Psoas muscle (tissue), 8 donors: ENCODE data around the gene SIRT5. TPM values are rescaled to one million over a fixed set of nuclear protein-coding genes. Genes with fewer than 3 reads are reported as not detected.
A peak's percentile ranks its signal among the peaks of the same experiment; 100 is the strongest.

Experiments
- ATAC-seq, 4 donors: fragments of 200-7000 bp; cut with Tn5 transposase; one replicate each; pipeline ENCODE4 v1.9.1; 2020; ENCODE audit warnings: moderate library complexity in 3 of 4, mild to moderate bottlenecking in 2 of 4
- DNase-seq, 2 donors: peaks; one replicate each; pipeline ENCODE4 v3.0.0-alpha.2; 2020
- H3K27ac ChIP-seq: fragments of 200-600 bp; one replicate; pipeline ENCODE4 v1.8.0; 2022
- H3K27me3 ChIP-seq, 3 donors: fragments of 200-600 bp in 1 of 3; one replicate each; pipeline versions ENCODE4 v1.6.1 to v1.8.0; 2013 to 2022; ENCODE audit warnings: low read length in 2 of 3, mild to moderate bottlenecking in 2 of 3, moderate library complexity in 1 of 3; ENCODE audit not compliant: insufficient read depth in 3 of 3
- H3K36me3 ChIP-seq, 2 donors: fragments of 200-600 bp in 1 of 2; one replicate each; pipeline versions ENCODE4 v1.6.1 to v1.8.0; 2013 to 2022; ENCODE audit warnings: low read depth in 1 of 2, mild to moderate bottlenecking in 1 of 2, moderate library complexity in 1 of 2; ENCODE audit not compliant: insufficient read depth in 1 of 2
- H3K4me1 ChIP-seq: fragments of 200-600 bp; one replicate; pipeline ENCODE4 v1.8.0; 2022
- H3K4me3 ChIP-seq: fragments of 200-600 bp; one replicate; pipeline ENCODE4 v1.8.0; 2022; ENCODE audit warnings: mild to moderate bottlenecking
- H3K9me3 ChIP-seq: fragments of 200-600 bp; one replicate; pipeline ENCODE4 v1.8.0; 2022
- CTCF ChIP-seq: fragments of 200-600 bp; IDR thresholded peaks from one replicate; pipeline ENCODE4 v1.8.0; 2022; ENCODE audit warnings: antibody characterized with exemption
- WGBS, 3 donors: extraction: QIAGEN DNeasy Blood & Tissue Kit; methylation state at CpG; one replicate each; pipeline versions ENCODE4 v1.1.6 to v1.1.7; 2013; 5-methylcytosine and 5-hydroxymethylcytosine counted together
- intact Hi-C, 2 donors: fragments of 100-400 bp; cut with DNase I; formaldehyde crosslinking; loops; one replicate each; pipeline versions ENCODE4 v1.11.0 to v1.14.2; 2022
- polyA plus RNA-seq, 3 donors: library from polyadenylated mRNA; stranded (reverse); fragments of 200-250 nt; gene quantifications; one replicate each; pipeline ENCODE4 v1.2.3, GENCODE V29; 2013
- total RNA-seq, 4 donors: library from RNA; stranded (reverse); fragmentation: NEBNext Ultra II Directional in 2 of 4; extraction: Animal tissue kit (Norgen Biotek cat#: 25700) in 2 of 4; gene quantifications; one replicate each; pipeline versions ENCODE4 v1.2.1 to v1.2.4, GENCODE V29; 2021 to 2023
- donor health status: healthy with polysubstance abuse.
- donor health status: DM: no; HTN: no; CAD: no; lungs with moderate emphysema.
- donor health status: Bipolar disorder and iron deficiency.
- donor health status: healthy.
- donor health status: DM: yes; HTN: yes; CAD: no.
- donor health status: DM: no; HTN: no; CAD: no.
- donor health status: DM: no; HTN: no; CAD: no.
- donor health status: DM: yes; HTN: yes; CAD: no.

Gene SIRT5
- total and polyA plus RNA-seq, 7 donors: 10.1 to 29.2 (median 19.3) TPM

- DNase-seq (no peak), ATAC-seq (no peak)
- H3K4me3 ChIP-seq: no peak overlapping the region
- intact Hi-C loops: loop anchor here in 1 of 2 donors (10.0 kb wide), 1 partner anchor 234 kb away; no protein-coding TSS in a partner anchor
- no peak for TF ChIP-seq CTCF
- WGBS, 3 donors: 74 to 78% (median 76%) methylated on average over 5 of the region's 5 CpGs
- no peak overlapping the region for H3K27ac ChIP-seq
- peaks cover 0 to 3% of the 10 kb centered on the region in 2 donors for H3K36me3 ChIP-seq
- H3K27me3 ChIP-seq: no peaks in the 10 kb centered on the region
- H3K9me3 ChIP-seq: no peaks in the 10 kb centered on the region
- peaks cover 9% of the 10 kb centered on the region for H3K4me1 ChIP-seq
These were observed 5.4 kb upstream of the SIRT5 start for GRCh38 chr6:13568970-13569369.

- Histone ChIP-seq H3K27ac (no peak overlapping the region), H3K4me3 (no peak overlapping the region), H3K4me1 (peaks cover 9% of the 10 kb centered on the region), H3K27me3 (no peaks in the 10 kb centered on the region), H3K36me3 (peaks cover 0 to 3% of the 10 kb centered on the region in 2 donors), H3K9me3 (no peaks in the 10 kb centered on the region)
- DNase-seq (no peak), ATAC-seq (no peak)
- intact Hi-C loops: no loop called here
- TF ChIP-seq CTCF: no peak
- WGBS, 3 donors: 83 to 86% (median 85%) methylated on average over 7 of the region's 7 CpGs
These were observed 2.2 kb upstream of the SIRT5 start for GRCh38 chr6:13572240-13572639.

- Histone ChIP-seq H3K27ac (peak overlapping the region; percentile 99), H3K4me3 (peak overlapping the region; percentile 97), H3K27me3 (no peaks in the 10 kb centered on the region), H3K9me3 (no peaks in the 10 kb centered on the region), H3K36me3 (peaks cover 0 to 3% of the 10 kb centered on the region in 2 donors), H3K4me1 (peaks cover 9% of the 10 kb centered on the region)
- ATAC-seq (no peak), DNase-seq (no peak)
- intact Hi-C loops: no loop called here
- TF ChIP-seq CTCF: no peak
- WGBS, 3 donors: 80 to 88% (median 83%) methylated on average over 16 of the region's 16 CpGs
These were observed 1.3 kb upstream of the SIRT5 start for GRCh38 chr6:13572951-13573654.

- ATAC-seq (peak in 3 of 4 donors; percentile 23 to 36 (median 29)), DNase-seq (peak; percentile 46 to 66)
- intact Hi-C loops: loop anchor here in 1 of 2 donors (2.0 kb wide), 2 partner anchors 41 to 87 kb away; partner anchors contain the start of genes GFOD1 and NOL7
- Histone ChIP-seq H3K36me3 (peaks cover 0 to 3% of the 10 kb centered on the region in 2 donors), H3K27me3 (no peaks in the 10 kb centered on the region), H3K4me3 (peak overlapping the region; percentile 97), H3K4me1 (peaks cover 15% of the 10 kb centered on the region), H3K27ac (peak overlapping the region; percentile 99), H3K9me3 (no peaks in the 10 kb centered on the region)
- WGBS, 3 donors: 2% methylated on average over 14 of the region's 14 CpGs
- no peak for TF ChIP-seq CTCF
These were observed 711 bp upstream of the SIRT5 start for GRCh38 chr6:13573669-13574110.
